ENCODE measurements around the gene OPN3. TPM values are rescaled to one million over a fixed set of nuclear protein-coding genes. Genes with fewer than 3 reads are reported as not detected.

The OPN3 gene
- polyA plus RNA-seq, 2 of the 4 experiments (the other 2 are of a cell fraction) = 41.0 to 144 TPM

DNA sequence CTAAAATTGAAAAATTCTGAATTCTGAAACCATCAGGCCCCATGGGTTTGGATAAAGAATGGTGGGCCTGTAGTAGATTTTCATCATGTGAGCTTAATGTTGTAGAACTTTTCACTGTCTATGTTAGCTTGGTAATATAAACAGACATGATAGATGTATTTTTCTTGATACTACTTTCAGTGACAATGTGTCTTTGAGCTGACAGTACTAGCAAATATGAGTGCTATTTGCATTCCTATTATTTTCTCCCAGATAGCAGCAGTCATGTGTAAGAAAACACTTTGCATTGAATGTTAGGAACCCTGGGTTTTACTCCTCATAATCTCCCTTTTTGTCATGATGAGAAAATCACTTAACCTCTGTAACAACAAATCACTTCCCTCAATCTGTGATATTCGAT lies 89.9 kb downstream of the OPN3 start:
- WGBS (ENCODE audit: missing lambda C conversion rate) = 48% methylated on average over 1 of the region's 1 CpG
- no peaks in the 10 kb centered on the region for H3K4me1 ChIP-seq
- DNase-seq (ENCODE audit: low read depth in 1 of 2, low spot score in 1 of 2) (no peak), FAIRE-seq (no peak), ATAC-seq (no peak)
- POLR2A ChIA-PET = no interaction called here
- CTCF ChIA-PET = no interaction called here
- H3K4me3 ChIP-seq = no peak overlapping the region
- H3K9me3 ChIP-seq = no peaks in the 10 kb centered on the region
- TF ChIP-seq FOSB (CRISPR knock-in tag; IDR thresholded peaks at IDR 0.05) = no peak
- TF ChIP-seq, protein P1, sequence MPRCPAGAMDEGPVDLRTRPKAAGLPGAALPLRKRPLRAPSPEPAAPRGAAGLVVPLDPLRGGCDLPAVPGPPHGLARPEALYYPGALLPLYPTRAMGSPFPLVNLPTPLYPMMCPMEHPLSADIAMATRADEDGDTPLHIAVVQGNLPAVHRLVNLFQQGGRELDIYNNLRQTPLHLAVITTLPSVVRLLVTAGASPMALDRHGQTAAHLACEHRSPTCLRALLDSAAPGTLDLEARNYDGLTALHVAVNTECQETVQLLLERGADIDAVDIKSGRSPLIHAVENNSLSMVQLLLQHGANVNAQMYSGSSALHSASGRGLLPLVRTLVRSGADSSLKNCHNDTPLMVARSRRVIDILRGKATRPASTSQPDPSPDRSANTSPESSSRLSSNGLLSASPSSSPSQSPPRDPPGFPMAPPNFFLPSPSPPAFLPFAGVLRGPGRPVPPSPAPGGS (IDR thresholded peaks at IDR 0.05) = no peak
- TF ChIP-seq, protein P2, sequence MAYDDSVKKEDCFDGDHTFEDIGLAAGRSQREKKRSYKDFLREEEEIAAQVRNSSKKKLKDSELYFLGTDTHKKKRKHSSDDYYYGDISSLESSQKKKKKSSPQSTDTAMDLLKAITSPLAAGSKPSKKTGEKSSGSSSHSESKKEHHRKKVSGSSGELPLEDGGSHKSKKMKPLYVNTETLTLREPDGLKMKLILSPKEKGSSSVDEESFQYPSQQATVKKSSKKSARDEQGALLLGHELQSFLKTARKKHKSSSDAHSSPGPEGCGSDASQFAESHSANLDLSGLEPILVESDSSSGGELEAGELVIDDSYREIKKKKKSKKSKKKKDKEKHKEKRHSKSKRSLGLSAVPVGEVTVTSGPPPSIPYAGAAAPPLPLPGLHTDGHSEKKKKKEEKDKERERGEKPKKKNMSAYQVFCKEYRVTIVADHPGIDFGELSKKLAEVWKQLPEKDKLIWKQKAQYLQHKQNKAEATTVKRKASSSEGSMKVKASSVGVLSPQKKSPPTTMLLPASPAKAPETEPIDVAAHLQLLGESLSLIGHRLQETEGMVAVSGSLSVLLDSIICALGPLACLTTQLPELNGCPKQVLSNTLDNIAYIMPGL (CRISPR knock-in tag; IDR thresholded peaks at IDR 0.05; ENCODE audit: borderline replicate concordance) = no peak
- no peak overlapping the region for H3K4me2 ChIP-seq
- H3K27ac ChIP-seq = no peak overlapping the region

DNA sequence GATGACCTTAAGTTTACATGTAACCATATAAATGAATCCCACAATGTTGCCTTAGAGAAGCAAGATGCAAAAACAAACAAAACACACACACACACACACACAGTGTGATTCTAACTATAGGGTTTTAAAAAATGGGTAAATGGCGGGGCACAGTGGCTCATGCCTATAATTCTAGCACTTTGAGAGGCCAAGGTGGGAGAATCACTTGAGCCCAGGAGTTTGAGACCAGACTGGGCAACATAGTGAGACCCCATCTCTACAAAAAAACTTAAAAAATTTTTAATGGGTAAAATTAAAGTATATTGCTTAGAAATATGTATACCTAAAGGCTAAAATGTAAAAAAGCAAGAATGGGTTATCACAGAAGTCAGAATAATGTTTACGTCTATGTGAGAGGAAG lies 92.2 kb downstream of the OPN3 start:
- no peak for TF ChIP-seq SREBF2 (IDR thresholded peaks at IDR 0.05)
- TF ChIP-seq MAFK (IDR thresholded peaks at IDR 0.05; ENCODE audit: partially characterized antibody) = no peak
- TF ChIP-seq, protein P3, sequence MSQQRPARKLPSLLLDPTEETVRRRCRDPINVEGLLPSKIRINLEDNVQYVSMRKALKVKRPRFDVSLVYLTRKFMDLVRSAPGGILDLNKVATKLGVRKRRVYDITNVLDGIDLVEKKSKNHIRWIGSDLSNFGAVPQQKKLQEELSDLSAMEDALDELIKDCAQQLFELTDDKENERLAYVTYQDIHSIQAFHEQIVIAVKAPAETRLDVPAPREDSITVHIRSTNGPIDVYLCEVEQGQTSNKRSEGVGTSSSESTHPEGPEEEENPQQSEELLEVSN (IDR thresholded peaks at IDR 0.05; ENCODE audit: borderline replicate concordance, low read depth) = no peak
- TF ChIP-seq RARB (CRISPR knock-in tag; IDR thresholded peaks at IDR 0.05) = no peak
- TF ChIP-seq, protein P4, sequence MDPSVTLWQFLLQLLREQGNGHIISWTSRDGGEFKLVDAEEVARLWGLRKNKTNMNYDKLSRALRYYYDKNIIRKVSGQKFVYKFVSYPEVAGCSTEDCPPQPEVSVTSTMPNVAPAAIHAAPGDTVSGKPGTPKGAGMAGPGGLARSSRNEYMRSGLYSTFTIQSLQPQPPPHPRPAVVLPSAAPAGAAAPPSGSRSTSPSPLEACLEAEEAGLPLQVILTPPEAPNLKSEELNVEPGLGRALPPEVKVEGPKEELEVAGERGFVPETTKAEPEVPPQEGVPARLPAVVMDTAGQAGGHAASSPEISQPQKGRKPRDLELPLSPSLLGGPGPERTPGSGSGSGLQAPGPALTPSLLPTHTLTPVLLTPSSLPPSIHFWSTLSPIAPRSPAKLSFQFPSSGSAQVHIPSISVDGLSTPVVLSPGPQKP (IDR thresholded peaks at IDR 0.05; ENCODE audit: low read depth, low read length) = no peak
- no peak for TF ChIP-seq EHMT2 (IDR thresholded peaks at IDR 0.05; ENCODE audit: low read depth)
- TF ChIP-seq HOXB5 (CRISPR knock-in tag; IDR thresholded peaks at IDR 0.05) = no peak
- no peak for TF ChIP-seq KDM5A (IDR thresholded peaks at IDR 0.05)
- TF ChIP-seq TFCP2L1 (CRISPR knock-in tag; IDR thresholded peaks at IDR 0.05) = no peak
- no peak for TF ChIP-seq CHD4 (IDR thresholded peaks at IDR 0.05; ENCODE audit: borderline replicate concordance)
- no peak for TF ChIP-seq ESRRA (IDR thresholded peaks at IDR 0.05; ENCODE audit: borderline replicate concordance, low read length)
- TF ChIP-seq PHF8 (IDR thresholded peaks at IDR 0.05; ENCODE audit: borderline replicate concordance, low read depth) = no peak
- TF ChIP-seq ZNF302 (CRISPR knock-in tag; IDR thresholded peaks at IDR 0.05) = no peak
- no peak for TF ChIP-seq RAD21 (conservative IDR thresholded peaks at IDR 0.05 in 1 of 2, IDR thresholded peaks at IDR 0.05 in 1 of 2)
- no peak for TF ChIP-seq CEBPB (IDR thresholded peaks at IDR 0.05)
- TF ChIP-seq ZSCAN20 (CRISPR knock-in tag; IDR thresholded peaks at IDR 0.05) = no peak
- POLR2A ChIA-PET = no interaction called here

More for the DNA sequence above, 92.2 kb downstream of the OPN3 start:
- H3K4me3 ChIP-seq = no peak overlapping the region
- CTCF ChIA-PET = interaction anchor here (0.6 kb wide), 1 partner anchor 197 kb away, joined by 3 read pairs; no protein-coding TSS in a partner anchor
- no peak for FAIRE-seq
- ATAC-seq = no peak
- H3K4me1 ChIP-seq = no peaks in the 10 kb centered on the region
- no peak overlapping the region for H3K27ac ChIP-seq
- no peaks in the 10 kb centered on the region for H3K9me3 ChIP-seq
- DNase-seq (ENCODE audit: low read depth in 1 of 2, low spot score in 1 of 2) = no peak
- no peak overlapping the region for H3K4me2 ChIP-seq
- 47% methylated on average over 2 of the region's 2 CpGs for WGBS (ENCODE audit: missing lambda C conversion rate)

Other genes with a start within 250 kb of the OPN3 start
- 75.5 and 99.8 TPM in 2 replicates for gene FH, start 120.6 kb downstream of the OPN3 start, polyA plus RNA-seq (2011; rRNA removed)
- 95.2 to 107 TPM (median 98.7 TPM) in 3 replicates for gene FH, start 120.6 kb downstream of the OPN3 start, polyA plus RNA-seq (2017; fragmentation: RNase III; extraction: RNeasy Plus Mini Kit Qiagen cat#74134 plus additional on column Dnase treatment)
- 0.47 and 1.3 TPM in 2 replicates for gene KMO, start 108.0 kb downstream of the OPN3 start, polyA plus RNA-seq (2011; rRNA removed)
- gene KMO, start 108.0 kb downstream of the OPN3 start, polyA plus RNA-seq (2017; fragmentation: RNase III; extraction: RNeasy Plus Mini Kit Qiagen cat#74134 plus additional on column Dnase treatment) = 0.30 to 0.36 TPM (median 0.35 TPM) in 3 replicates
- gene CHML, start within 50 bp of the OPN3 start, polyA plus RNA-seq (2011; rRNA removed) = 12.5 and 15.2 TPM in 2 replicates
- 8.8 to 12.6 TPM (median 10.2 TPM) in 3 replicates for gene CHML, start within 50 bp of the OPN3 start, polyA plus RNA-seq (2017; fragmentation: RNase III; extraction: RNeasy Plus Mini Kit Qiagen cat#74134 plus additional on column Dnase treatment)
- not detected in 2 replicates for gene WDR64, start 11.9 kb upstream of the OPN3 start, polyA plus RNA-seq (2011; rRNA removed)
- gene WDR64, start 11.9 kb upstream of the OPN3 start, polyA plus RNA-seq (2017; fragmentation: RNase III; extraction: RNeasy Plus Mini Kit Qiagen cat#74134 plus additional on column Dnase treatment) = 0.03 TPM in 1 of 3 replicates, not detected in the others
- gene EXO1, start 207.8 kb upstream of the OPN3 start, polyA plus RNA-seq (2011; rRNA removed) = 22.1 and 33.1 TPM in 2 replicates
- gene EXO1, start 207.8 kb upstream of the OPN3 start, polyA plus RNA-seq (2017; fragmentation: RNase III; extraction: RNeasy Plus Mini Kit Qiagen cat#74134 plus additional on column Dnase treatment) = 19.7 to 25.9 TPM (median 23.0 TPM) in 3 replicates